Neural crest cell (in vitro differentiated cells): ENCODE results near the gene OSBPL2. TPM values are rescaled to one million over a fixed set of nuclear protein-coding genes. Genes with fewer than 3 reads are reported as not detected.

Experiments
- DNase-seq: peaks from one replicate; pipeline ENCODE4 v3.0.0; 2021; ENCODE audit warnings: low read depth, mixed read lengths, low spot score
- H3K27ac Mint-ChIP-seq: one replicate; pipeline ENCODE4 v1.8.0; 2021; ENCODE audit warnings: mild to moderate bottlenecking, mixed read lengths; ENCODE audit not compliant: unreplicated experiment
- H3K27me3 Mint-ChIP-seq: 2 replicates; pipeline ENCODE4 v1.8.0; 2021; ENCODE audit warnings: low read depth, mild to moderate bottlenecking, mixed read lengths
- H3K36me3 Mint-ChIP-seq: 2 replicates; pipeline ENCODE4 v1.8.0; 2021; ENCODE audit warnings: low read depth, mild to moderate bottlenecking, mixed read lengths
- H3K4me1 Mint-ChIP-seq: 2 replicates; pipeline ENCODE4 v1.8.0; 2021; ENCODE audit warnings: mixed read lengths
- H3K4me3 Mint-ChIP-seq: one replicate; pipeline ENCODE4 v1.8.0; 2021; ENCODE audit warnings: mild to moderate bottlenecking, mixed read lengths
- H3K9me3 Mint-ChIP-seq: 2 replicates; pipeline ENCODE4 v1.8.0; 2021; ENCODE audit warnings: mixed read lengths
- CTCF ChIP-seq: fragments of 200-600 bp; sonication (generic); conservative IDR thresholded peaks from 2 replicates; pipeline ENCODE4 v1.5.0; 2021; ENCODE audit warnings: antibody characterized with exemption, mild to moderate bottlenecking
- total RNA-seq: library from RNA; stranded (reverse); gene quantifications from 2 replicates; pipeline ENCODE4 v1.2.1, GENCODE V29; 2021

OSBPL2 gene
- total RNA-seq, 1 donor from 2014 or later: 33.1 TPM

GRCh38 chr20:62320581-62321354 is 82.4 kb downstream of the OSBPL2 start:
- Mint-ChIP-seq H3K27ac (no peak overlapping the region), H3K27me3 (no peaks in the 10 kb centered on the region), H3K36me3 (peaks cover 5% of the 10 kb centered on the region), H3K9me3 (no peaks in the 10 kb centered on the region), H3K4me3 (no peak overlapping the region), H3K4me1 (no peaks in the 10 kb centered on the region)
- no peak for TF ChIP-seq CTCF
- no peak for DNase-seq

GRCh38 chr20:62321521-62321948 is 83.2 kb downstream of the OSBPL2 start:
- no peak for DNase-seq
- H3K4me3 Mint-ChIP-seq: no peak overlapping the region
- H3K4me1 Mint-ChIP-seq: no peaks in the 10 kb centered on the region
- H3K36me3 Mint-ChIP-seq: peaks cover 5% of the 10 kb centered on the region
- H3K27ac Mint-ChIP-seq: no peak overlapping the region
- TF ChIP-seq CTCF: no peak
- no peaks in the 10 kb centered on the region for H3K27me3 Mint-ChIP-seq
- no peaks in the 10 kb centered on the region for H3K9me3 Mint-ChIP-seq

- Mint-ChIP-seq H3K9me3 (no peaks in the 10 kb centered on the region), H3K4me1 (no peaks in the 10 kb centered on the region), H3K36me3 (peaks cover 5% of the 10 kb centered on the region), H3K4me3 (no peak overlapping the region), H3K27me3 (no peaks in the 10 kb centered on the region), H3K27ac (no peak overlapping the region)
- DNase-seq: no peak
- TF ChIP-seq CTCF: no peak
These were observed 83.7 kb downstream of the OSBPL2 start for GRCh38 chr20:62321975-62322374.

GRCh38 chr20:62322492-62323041 is 84.2 kb downstream of the OSBPL2 start:
- TF ChIP-seq CTCF: no peak
- Mint-ChIP-seq H3K36me3 (peaks cover 5% of the 10 kb centered on the region), H3K4me3 (no peak overlapping the region), H3K27ac (no peak overlapping the region), H3K9me3 (no peaks in the 10 kb centered on the region), H3K4me1 (no peaks in the 10 kb centered on the region), H3K27me3 (no peaks in the 10 kb centered on the region)
- no peak for DNase-seq

- Mint-ChIP-seq H3K4me1 (no peaks in the 10 kb centered on the region), H3K27me3 (no peaks in the 10 kb centered on the region)
These were observed 85.0 kb downstream of the OSBPL2 start for GRCh38 chr20:62323146-62323979.

More at GRCh38 chr20:62323146-62323979, 85.0 kb downstream of the OSBPL2 start:
- Mint-ChIP-seq H3K4me3 (no peak overlapping the region), H3K9me3 (no peaks in the 10 kb centered on the region), H3K36me3 (peaks cover 5% of the 10 kb centered on the region), H3K27ac (no peak overlapping the region)
- no peak for TF ChIP-seq CTCF
- no peak for DNase-seq
